Kidney epithelial cell (primary cell): ENCODE measurements around the gene CYP46A1. TPM values are rescaled to one million over a fixed set of nuclear protein-coding genes. Genes with fewer than 3 reads are reported as not detected.

Source experiments
- DNase-seq: peaks from one replicate; pipeline ENCODE4 v3.0.0-alpha.2; 2010; ENCODE audit warnings: low read depth
- H3K27me3 ChIP-seq: 2 replicates; pipeline ENCODE4 v1.6.0; 2011; ENCODE audit warnings: low read length; ENCODE audit not compliant: control insufficient read depth, insufficient read depth
- H3K36me3 ChIP-seq: 2 replicates; pipeline ENCODE4 v1.5.1; 2011; ENCODE audit warnings: low read length; ENCODE audit not compliant: control insufficient read depth, insufficient read depth
- H3K4me3 ChIP-seq: 2 replicates; pipeline ENCODE4 v1.5.1; 2011; ENCODE audit warnings: low read depth, mild to moderate bottlenecking, control low read depth, low read length
- total RNA-seq: library from RNA; depleted of rRNA; stranded (reverse); fragments of >200 nt; gene quantifications from 2 replicates; pipeline ENCODE4 v1.2.3, GENCODE V29; 2015
- TF ChIP-seq, protein P1 (sequence below): IDR thresholded peaks from 2 replicates; pipeline ENCODE4 v1.5.1; 2011; ENCODE audit warnings: mild to moderate bottlenecking, moderate library complexity, low read length, control low read depth, inconsistent platforms; ENCODE audit not compliant: insufficient read depth, poor library complexity, severe bottlenecking

The CYP46A1 gene
- total RNA-seq, 1 donor from 2014 or later, result not detected

DNA sequence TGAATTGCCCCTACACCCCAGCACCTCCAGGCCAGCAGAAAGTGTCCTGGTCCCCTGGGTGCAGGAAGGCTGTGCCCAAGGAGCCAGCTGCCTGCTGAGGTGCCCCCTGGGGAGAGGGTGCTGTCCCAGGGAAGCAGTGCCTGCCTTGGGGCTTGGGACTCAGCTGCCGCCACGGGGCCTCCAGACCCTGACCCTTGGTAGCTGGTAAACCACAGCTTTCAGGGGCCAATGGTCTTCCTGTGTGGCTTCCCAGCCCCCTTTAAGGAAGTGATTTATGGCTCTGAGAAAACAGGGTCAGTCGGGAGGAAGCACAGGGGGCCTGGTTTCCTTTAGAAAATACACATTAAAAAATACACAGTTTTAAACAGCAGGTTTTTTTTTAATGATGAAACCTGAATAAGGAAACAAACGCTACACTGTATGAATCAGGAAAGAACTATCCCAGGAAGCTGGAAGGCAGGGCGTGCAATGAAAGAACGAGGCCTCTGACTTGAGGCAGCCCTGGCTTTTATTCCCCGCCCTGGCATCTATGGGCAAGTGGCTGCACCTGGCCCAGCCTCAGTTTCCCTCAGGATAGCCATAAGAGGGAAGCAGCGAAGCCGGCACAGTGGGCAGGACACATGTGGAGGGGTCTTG, 68.5 kb downstream of the CYP46A1 start:
- Histone ChIP-seq H3K4me3 (no peak overlapping the region), H3K27me3 (no peaks in the 10 kb centered on the region), H3K36me3 (no peaks in the 10 kb centered on the region)
- peak; percentile 55 for DNase-seq
- TF ChIP-seq, protein P1, sequence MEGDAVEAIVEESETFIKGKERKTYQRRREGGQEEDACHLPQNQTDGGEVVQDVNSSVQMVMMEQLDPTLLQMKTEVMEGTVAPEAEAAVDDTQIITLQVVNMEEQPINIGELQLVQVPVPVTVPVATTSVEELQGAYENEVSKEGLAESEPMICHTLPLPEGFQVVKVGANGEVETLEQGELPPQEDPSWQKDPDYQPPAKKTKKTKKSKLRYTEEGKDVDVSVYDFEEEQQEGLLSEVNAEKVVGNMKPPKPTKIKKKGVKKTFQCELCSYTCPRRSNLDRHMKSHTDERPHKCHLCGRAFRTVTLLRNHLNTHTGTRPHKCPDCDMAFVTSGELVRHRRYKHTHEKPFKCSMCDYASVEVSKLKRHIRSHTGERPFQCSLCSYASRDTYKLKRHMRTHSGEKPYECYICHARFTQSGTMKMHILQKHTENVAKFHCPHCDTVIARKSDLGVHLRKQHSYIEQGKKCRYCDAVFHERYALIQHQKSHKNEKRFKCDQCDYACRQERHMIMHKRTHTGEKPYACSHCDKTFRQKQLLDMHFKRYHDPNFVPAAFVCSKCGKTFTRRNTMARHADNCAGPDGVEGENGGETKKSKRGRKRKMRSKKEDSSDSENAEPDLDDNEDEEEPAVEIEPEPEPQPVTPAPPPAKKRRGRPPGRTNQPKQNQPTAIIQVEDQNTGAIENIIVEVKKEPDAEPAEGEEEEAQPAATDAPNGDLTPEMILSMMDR, result no peak

DNA sequence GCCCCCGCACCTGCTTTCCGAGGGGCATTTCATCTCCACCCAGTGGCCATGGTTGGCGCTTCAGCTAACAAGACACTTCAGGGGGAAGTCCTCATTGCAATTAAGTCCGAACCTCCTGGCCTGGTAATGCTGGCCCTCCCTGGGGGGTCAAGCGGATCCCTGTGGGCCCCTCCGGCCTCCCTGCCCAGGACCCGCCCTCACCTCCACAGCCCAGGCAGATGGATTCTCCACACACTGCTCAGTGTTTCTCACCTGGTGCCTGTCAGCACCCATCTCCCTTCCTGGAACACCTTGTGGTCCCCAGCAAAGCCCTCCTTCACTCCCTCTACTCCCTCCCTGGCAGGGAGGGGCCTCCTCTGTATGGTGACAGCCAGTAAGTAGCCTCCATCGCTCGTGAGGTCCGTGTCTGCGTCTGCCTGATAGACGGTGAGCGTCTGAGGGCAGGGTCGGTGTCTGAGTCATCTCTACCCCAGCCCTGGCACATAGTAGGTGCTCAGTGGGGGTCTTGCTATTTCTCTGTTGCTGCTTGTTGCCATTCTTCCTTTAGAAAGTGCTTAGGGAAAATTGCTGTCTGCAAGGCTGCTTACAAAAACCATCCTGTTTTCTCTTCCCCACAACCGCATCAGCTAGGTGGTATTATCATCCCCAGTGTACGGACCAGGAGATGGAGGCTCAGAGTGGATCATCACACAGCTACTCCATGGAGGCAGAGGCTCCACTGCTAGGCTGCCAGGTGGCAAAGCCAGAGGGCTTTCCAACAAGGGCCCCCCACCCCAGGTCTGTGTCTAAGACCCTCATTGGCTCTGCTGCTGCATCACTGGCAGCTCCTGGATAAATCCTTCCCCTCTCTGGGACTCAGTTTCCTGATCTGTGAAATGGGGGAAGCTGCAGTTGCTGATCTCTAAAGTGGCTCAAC, 69.4 kb downstream of the CYP46A1 start:
- Histone ChIP-seq H3K4me3 (no peak overlapping the region), H3K27me3 (no peaks in the 10 kb centered on the region), H3K36me3 (no peaks in the 10 kb centered on the region)
- no peak for DNase-seq
- TF ChIP-seq, protein P1, result no peak

DNA sequence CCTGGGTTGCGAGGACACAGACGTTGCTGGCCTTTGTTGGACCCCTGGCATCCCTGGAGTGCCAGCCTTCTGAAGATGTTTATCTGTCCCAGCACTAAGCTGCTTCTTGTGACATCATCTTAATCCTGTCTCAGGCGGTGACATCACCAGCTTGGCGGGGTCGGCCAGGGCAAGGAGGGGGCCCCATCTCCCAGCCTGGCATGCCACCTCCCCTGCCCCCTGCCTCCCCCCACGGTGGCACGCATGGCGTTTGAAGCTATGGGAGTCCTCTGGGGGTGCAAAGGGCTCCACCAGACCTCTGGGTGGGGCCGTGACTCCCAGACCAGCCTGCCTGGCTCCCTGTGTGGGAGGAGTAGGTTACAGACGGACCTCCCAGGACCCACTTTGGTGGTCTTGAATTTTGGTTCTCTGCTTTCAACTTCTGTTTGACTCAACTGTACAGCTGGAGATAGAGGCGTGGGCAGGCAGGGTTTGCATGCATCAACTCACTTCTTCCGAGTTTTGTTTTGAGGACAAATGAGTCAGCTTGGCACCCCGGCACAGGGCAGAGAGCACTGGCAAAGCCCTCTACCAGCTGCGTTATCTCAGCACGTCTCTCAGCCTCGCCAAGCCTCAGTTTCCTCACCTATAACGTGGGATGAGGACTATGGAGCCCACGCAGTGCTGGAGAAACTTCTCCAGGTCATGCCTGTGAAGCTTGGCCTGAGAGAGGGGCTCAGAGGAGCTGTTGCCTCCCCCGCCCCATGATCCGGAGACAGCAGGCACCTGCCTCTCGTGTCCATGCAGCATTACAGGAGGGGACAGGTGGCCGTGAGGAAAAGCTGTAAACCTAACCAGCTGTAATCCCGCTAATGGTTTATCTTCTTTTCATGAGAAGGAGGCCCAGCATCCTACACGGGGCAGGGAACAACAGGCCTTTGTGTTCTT, 70.3 kb downstream of the CYP46A1 start:
- TF ChIP-seq, protein P1, result no peak
- no peak overlapping the region for H3K4me3 ChIP-seq
- no peaks in the 10 kb centered on the region for H3K27me3 ChIP-seq
- DNase-seq, result no peak
- H3K36me3 ChIP-seq, result no peaks in the 10 kb centered on the region

DNA sequence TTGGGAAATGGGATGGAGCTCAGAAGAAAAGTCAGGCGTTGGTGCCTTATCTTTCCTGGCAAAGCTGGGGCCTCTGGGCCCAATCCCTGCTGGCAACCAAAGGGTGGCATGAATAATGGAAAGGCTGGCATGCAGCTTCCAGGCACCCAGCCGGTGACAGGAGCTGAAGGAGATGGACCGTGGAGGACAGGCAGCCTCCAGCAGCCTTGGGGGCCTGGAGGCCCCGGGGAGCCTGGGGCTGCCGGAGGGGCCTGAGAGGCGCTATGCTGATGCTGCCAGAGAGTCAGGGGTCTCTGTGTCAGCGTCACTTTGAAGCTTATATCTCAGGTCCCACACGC, 70.9 kb downstream of the CYP46A1 start:
- TF ChIP-seq, protein P1, result no peak
- Histone ChIP-seq H3K27me3 (no peaks in the 10 kb centered on the region), H3K4me3 (no peak overlapping the region), H3K36me3 (no peaks in the 10 kb centered on the region)
- no peak for DNase-seq

DNA sequence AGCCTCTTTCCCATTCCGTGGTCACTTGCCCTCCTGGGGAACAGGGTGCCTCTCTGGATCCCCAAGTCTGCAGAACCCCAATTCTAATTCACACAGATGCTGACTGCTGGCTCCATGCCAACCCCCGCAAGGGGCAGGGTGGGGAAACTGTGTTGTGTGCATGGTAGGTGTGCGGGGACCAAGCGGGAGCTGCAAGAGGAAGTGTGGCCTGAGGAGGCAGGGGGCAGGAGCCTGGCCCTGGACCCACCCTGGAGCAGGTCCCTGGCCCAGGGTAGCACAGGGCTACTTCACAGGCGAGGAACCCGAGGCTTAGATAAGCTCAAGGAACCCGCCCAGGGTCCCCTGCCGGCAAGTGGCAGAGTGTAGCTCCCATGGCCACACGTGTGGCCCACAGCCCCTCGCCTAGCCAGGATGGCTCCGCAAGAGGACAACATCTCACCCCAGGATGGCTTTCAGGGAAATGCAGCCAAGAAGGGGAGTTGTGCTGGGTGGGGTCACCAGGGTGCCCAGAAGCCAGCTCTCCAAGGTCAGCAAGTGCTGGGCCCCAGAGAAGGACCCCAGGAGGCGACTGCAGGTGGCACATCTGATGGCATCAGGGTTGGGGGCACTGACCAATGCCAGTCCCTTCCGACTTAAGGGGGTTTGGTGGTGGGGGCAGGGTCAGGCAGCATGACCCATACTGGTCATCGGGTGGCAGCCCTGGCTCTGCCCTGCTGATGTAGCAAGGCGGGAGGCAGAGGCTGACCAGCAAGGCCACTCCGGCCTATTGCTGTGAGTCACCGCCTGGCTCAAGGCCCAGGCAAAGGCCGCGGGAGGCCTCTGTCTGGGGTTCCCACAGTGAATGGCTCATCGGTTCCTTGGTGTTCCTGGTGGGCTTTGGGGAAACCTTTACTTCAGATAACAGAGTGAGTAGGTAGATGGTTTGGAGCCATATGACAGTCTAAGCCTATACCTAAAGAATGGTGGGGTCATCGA, 71.8 kb downstream of the CYP46A1 start:
- TF ChIP-seq, protein P1, result no peak
- no peaks in the 10 kb centered on the region for H3K27me3 ChIP-seq
- H3K36me3 ChIP-seq, result no peaks in the 10 kb centered on the region
- DNase-seq, result peak; percentile 77
- no peak overlapping the region for H3K4me3 ChIP-seq
